RWPE2 (cell line): ENCODE results near the gene PLPPR5.

ENCODE experiments used
- ATAC-seq: fragments of 200-7000 bp; cut with Tn5 transposase; 3 replicates; pipeline ENCODE4 v1.9.1; 2021; ENCODE audit warnings: low read depth
- DNase-seq: peaks from one replicate; pipeline ENCODE4 v3.0.0-alpha.2; 2020; ENCODE audit warnings: low spot score
- H3K27ac ChIP-seq: fragments of 450-650 bp; 2 replicates; pipeline ENCODE4 v1.5.1; 2017; ENCODE audit warnings: mild to moderate bottlenecking; ENCODE audit not compliant: poor library complexity, severe bottlenecking
- H3K27me3 ChIP-seq: fragments of 250-450 bp; sonication (Bioruptor Pico); 2 replicates; pipeline ENCODE4 v1.5.1; 2021; ENCODE audit warnings: mild to moderate bottlenecking, moderate library complexity; ENCODE audit not compliant: insufficient read depth, poor library complexity, severe bottlenecking
- H3K36me3 ChIP-seq: fragments of 250-450 bp; sonication (Bioruptor Pico); 2 replicates; pipeline ENCODE4 v1.5.1; 2020; ENCODE audit warnings: low read depth, mild to moderate bottlenecking, moderate library complexity
- H3K4me1 ChIP-seq: fragments of 250-450 bp; sonication (Bioruptor Pico); 2 replicates; pipeline ENCODE4 v1.5.1; 2021; ENCODE audit warnings: mild to moderate bottlenecking, moderate library complexity; ENCODE audit not compliant: insufficient read depth, poor library complexity, severe bottlenecking
- H3K4me3 ChIP-seq: fragments of 250-450 bp; sonication (Bioruptor Pico); 2 replicates; pipeline ENCODE4 v1.5.1; 2021; ENCODE audit warnings: mild to moderate bottlenecking, moderate library complexity; ENCODE audit not compliant: severe bottlenecking
- H3K9me3 ChIP-seq: fragments of 250-450 bp; sonication (Bioruptor Pico); 2 replicates; pipeline ENCODE4 v1.5.1; 2021; ENCODE audit warnings: mild to moderate bottlenecking, moderate library complexity; ENCODE audit not compliant: severe bottlenecking
- CTCF ChIP-seq: fragments of 450-650 bp; IDR thresholded peaks from one replicate; pipeline ENCODE4 v1.5.1; 2017; ENCODE audit warnings: mild to moderate bottlenecking, moderate library complexity; ENCODE audit not compliant: poor library complexity, severe bottlenecking

Gene PLPPR5

DNA sequence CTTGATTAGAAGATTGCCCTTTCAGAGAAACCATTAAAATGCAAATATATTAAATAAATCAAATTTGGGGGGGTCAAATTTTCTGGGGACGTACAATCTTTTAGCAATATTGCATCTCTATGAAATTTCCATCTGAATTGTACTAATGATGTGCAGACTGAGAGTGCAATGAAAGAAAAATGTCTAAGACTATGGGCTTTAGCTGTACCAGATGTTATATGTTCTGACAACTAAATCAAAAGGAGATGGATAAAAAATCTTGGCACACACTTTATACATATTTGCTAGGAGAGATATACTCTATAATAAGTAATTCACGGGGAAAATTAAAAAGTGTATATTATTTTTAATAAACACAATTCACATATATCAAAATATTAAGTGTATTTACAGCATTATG, 13.0 kb upstream of the PLPPR5 start:
- ATAC-seq: no peak

GRCh38 chr1:99010679-99011078, 6.0 kb upstream of the PLPPR5 start:
- no peak for DNase-seq
- no peaks in the 10 kb centered on the region for H3K36me3 ChIP-seq
- H3K27me3 ChIP-seq: peaks cover 19% of the 10 kb centered on the region
- H3K4me1 ChIP-seq: no peaks in the 10 kb centered on the region
- no peak for TF ChIP-seq CTCF
- no peak overlapping the region for H3K4me3 ChIP-seq
- no peaks in the 10 kb centered on the region for H3K9me3 ChIP-seq
- no peak for ATAC-seq
- H3K27ac ChIP-seq: no peak overlapping the region

More for the DNA sequence above, 13.0 kb upstream of the PLPPR5 start:
- Histone ChIP-seq H3K36me3 (no peaks in the 10 kb centered on the region), H3K4me3 (no peak overlapping the region), H3K27ac (no peak overlapping the region), H3K9me3 (no peaks in the 10 kb centered on the region), H3K27me3 (no peaks in the 10 kb centered on the region), H3K4me1 (no peaks in the 10 kb centered on the region)
- no peak for TF ChIP-seq CTCF
- no peak for DNase-seq

GRCh38 chr1:99007366-99007765, 2.7 kb upstream of the PLPPR5 start:
- Histone ChIP-seq H3K27ac (no peak overlapping the region), H3K27me3 (peaks cover 41% of the 10 kb centered on the region), H3K36me3 (no peaks in the 10 kb centered on the region), H3K4me3 (no peak overlapping the region), H3K9me3 (no peaks in the 10 kb centered on the region), H3K4me1 (no peaks in the 10 kb centered on the region)
- DNase-seq (no peak), ATAC-seq (no peak)
- no peak for TF ChIP-seq CTCF

GRCh38 chr1:99005537-99005942, 879 bp upstream of the PLPPR5 start:
- H3K4me3 ChIP-seq: no peak overlapping the region
- no peak for TF ChIP-seq CTCF
- no peaks in the 10 kb centered on the region for H3K36me3 ChIP-seq
- H3K4me1 ChIP-seq: no peaks in the 10 kb centered on the region
- H3K9me3 ChIP-seq: no peaks in the 10 kb centered on the region
- ATAC-seq (peak; percentile 22; the same call in 1 of the 3 replicates), DNase-seq (no peak)
- H3K27ac ChIP-seq: no peak overlapping the region
- H3K27me3 ChIP-seq: peaks cover 41% of the 10 kb centered on the region

GRCh38 chr1:99004254-99004860, 304 bp downstream of the PLPPR5 start:
- H3K27me3 ChIP-seq: peaks cover 41% of the 10 kb centered on the region
- H3K4me3 ChIP-seq: peak overlapping the region; percentile 30
- no peaks in the 10 kb centered on the region for H3K36me3 ChIP-seq
- no peak overlapping the region for H3K27ac ChIP-seq
- H3K4me1 ChIP-seq: no peaks in the 10 kb centered on the region
- no peak for TF ChIP-seq CTCF
- ATAC-seq (peak; percentile 56), DNase-seq (peak; percentile 43)
- H3K9me3 ChIP-seq: no peaks in the 10 kb centered on the region
